ENCODE measurements around the gene B4GALT2.

The B4GALT2 gene

GRCh38 chr1:43969416-43969745 lies 9.6 kb upstream of the B4GALT2 start:
- H3K4me3 ChIP-seq (ENCODE audit: low read depth, low read length): no peak overlapping the region
- DNase-seq (ENCODE audit: low read depth, low spot score): no peak
- in situ Hi-C loops (cut with HindIII; ENCODE audit: low sequenced_read_pairs): no loop called here
- TF ChIP-seq, protein P1, sequence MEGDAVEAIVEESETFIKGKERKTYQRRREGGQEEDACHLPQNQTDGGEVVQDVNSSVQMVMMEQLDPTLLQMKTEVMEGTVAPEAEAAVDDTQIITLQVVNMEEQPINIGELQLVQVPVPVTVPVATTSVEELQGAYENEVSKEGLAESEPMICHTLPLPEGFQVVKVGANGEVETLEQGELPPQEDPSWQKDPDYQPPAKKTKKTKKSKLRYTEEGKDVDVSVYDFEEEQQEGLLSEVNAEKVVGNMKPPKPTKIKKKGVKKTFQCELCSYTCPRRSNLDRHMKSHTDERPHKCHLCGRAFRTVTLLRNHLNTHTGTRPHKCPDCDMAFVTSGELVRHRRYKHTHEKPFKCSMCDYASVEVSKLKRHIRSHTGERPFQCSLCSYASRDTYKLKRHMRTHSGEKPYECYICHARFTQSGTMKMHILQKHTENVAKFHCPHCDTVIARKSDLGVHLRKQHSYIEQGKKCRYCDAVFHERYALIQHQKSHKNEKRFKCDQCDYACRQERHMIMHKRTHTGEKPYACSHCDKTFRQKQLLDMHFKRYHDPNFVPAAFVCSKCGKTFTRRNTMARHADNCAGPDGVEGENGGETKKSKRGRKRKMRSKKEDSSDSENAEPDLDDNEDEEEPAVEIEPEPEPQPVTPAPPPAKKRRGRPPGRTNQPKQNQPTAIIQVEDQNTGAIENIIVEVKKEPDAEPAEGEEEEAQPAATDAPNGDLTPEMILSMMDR (IDR thresholded peaks at IDR 0.05; ENCODE audit: low read depth, low read length): no peak

DNA sequence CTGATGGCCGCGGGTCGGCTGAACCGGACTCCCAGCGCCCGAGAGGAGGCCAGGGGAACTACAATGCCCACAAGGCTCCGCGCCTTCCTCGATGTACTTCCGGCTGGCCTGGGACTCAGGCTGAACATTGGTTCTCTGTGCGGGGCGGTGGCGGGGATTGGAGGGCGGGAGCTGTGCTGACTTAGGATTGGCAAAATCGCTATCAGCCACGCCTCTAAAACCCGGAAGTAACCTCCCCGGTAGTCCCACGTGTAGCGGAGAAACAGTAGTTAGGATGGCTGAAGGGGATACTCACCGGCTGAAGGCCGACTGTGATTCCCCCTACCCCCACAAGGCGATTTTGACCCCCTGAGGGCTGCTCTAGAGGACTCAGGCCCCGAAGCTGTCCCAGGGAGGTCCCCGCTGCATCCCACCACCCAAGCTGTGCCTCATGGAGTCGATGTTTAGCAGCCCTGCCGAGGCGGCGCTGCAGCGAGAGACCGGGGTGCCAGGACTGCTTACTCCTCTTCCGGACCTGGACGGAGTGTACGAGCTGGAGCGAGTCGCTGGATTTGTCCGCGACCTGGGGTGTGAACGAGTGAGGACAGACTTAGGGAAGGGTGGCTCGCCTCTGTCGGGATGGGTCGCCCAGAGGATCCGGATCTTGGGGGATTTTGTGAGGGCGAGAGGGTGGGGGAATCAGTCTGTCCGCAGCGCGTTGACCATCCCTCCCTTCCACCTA lies 9.1 kb upstream of the B4GALT2 start, which contains the start of gene DPH2:
DPH2 (plus strand) TSS at position 265 of the 721 bp plus-strand sequence; CDS start at position 431, 166 bp downstream.
- DNase-seq (ENCODE audit: low read depth, low spot score): peak; percentile 98
- TF ChIP-seq, protein P1 (IDR thresholded peaks at IDR 0.05; ENCODE audit: low read depth, low read length): no peak
- in situ Hi-C loops (cut with HindIII; ENCODE audit: low sequenced_read_pairs): no loop called here
- peak within 1 kb of the TSS; percentile 85 for H3K4me3 ChIP-seq (ENCODE audit: low read depth, low read length)

GRCh38 chr1:43970502-43970901 lies 8.5 kb upstream of the B4GALT2 start:
- peak overlapping the region; percentile 85 for H3K4me3 ChIP-seq (ENCODE audit: low read depth, low read length)
- TF ChIP-seq, protein P1 (IDR thresholded peaks at IDR 0.05; ENCODE audit: low read depth, low read length): no peak
- DNase-seq (ENCODE audit: low read depth, low spot score): no peak
- in situ Hi-C loops (cut with HindIII; ENCODE audit: low sequenced_read_pairs): no loop called here

GRCh38 chr1:43970911-43971310 lies 8.1 kb upstream of the B4GALT2 start:
- H3K4me3 ChIP-seq (ENCODE audit: low read depth, low read length): peak overlapping the region; percentile 85
- TF ChIP-seq, protein P1 (IDR thresholded peaks at IDR 0.05; ENCODE audit: low read depth, low read length): no peak
- in situ Hi-C loops (cut with HindIII; ENCODE audit: low sequenced_read_pairs): no loop called here
- DNase-seq (ENCODE audit: low read depth, low spot score): no peak

DNA sequence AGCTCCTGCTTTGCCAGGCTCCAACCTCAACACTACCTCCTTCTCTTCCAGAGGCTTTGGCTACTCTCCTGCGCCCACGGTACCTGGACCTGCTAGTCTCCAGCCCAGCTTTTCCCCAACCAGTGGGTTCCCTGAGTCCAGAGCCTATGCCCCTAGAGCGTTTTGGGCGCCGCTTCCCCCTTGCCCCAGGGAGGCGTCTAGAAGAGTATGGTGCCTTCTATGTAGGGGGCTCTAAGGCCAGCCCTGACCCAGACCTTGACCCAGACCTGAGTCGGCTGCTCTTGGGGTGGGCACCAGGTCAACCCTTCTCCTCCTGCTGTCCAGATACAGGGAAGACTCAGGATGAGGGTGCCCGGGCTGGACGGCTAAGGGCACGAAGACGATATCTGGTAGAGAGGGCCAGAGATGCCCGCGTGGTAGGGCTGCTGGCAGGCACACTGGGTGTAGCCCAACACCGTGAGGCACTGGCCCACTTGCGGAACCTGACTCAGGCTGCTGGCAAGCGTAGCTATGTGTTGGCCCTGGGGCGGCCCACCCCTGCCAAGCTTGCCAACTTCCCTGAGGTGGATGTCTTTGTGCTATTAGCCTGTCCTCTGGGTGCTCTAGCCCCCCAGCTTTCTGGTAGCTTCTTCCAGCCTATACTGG lies 7.6 kb upstream of the B4GALT2 start:
- TF ChIP-seq, protein P1 (IDR thresholded peaks at IDR 0.05; ENCODE audit: low read depth, low read length): no peak
- no peak for DNase-seq (ENCODE audit: low read depth, low spot score)
- in situ Hi-C loops (cut with HindIII; ENCODE audit: low sequenced_read_pairs): no loop called here
- H3K4me3 ChIP-seq (ENCODE audit: low read depth, low read length): no peak overlapping the region

DNA sequence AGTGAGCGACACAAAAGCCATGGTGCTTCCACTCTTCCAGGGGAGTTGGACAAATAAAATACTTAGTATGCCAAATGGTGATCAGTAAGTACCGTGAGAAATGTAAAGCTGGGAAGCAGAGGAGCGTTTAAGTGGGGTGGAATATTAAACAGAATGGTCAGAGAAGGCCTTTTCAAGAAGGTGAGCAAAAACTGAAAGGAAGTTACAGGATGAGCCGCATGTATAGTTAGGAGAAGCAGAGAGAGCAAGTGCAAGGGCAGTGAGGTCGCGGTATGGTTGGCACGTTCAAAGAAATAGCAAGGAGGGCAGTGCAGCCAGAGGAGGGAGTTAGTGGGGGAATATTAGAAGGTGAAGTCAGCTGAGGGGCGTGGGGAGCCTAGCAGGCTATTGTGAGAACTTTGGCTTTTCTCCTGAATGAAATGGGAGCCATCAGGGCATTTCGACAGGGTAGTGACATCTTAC lies 5.0 kb upstream of the B4GALT2 start:
- no peak for DNase-seq (ENCODE audit: low read depth, low spot score)
- H3K4me3 ChIP-seq (ENCODE audit: low read depth, low read length): peak overlapping the region; percentile 84
- in situ Hi-C loops (cut with HindIII; ENCODE audit: low sequenced_read_pairs): no loop called here
- TF ChIP-seq, protein P1 (IDR thresholded peaks at IDR 0.05; ENCODE audit: low read depth, low read length): no peak
